ENCODE results near the gene TOB2.

Gene TOB2

DNA sequence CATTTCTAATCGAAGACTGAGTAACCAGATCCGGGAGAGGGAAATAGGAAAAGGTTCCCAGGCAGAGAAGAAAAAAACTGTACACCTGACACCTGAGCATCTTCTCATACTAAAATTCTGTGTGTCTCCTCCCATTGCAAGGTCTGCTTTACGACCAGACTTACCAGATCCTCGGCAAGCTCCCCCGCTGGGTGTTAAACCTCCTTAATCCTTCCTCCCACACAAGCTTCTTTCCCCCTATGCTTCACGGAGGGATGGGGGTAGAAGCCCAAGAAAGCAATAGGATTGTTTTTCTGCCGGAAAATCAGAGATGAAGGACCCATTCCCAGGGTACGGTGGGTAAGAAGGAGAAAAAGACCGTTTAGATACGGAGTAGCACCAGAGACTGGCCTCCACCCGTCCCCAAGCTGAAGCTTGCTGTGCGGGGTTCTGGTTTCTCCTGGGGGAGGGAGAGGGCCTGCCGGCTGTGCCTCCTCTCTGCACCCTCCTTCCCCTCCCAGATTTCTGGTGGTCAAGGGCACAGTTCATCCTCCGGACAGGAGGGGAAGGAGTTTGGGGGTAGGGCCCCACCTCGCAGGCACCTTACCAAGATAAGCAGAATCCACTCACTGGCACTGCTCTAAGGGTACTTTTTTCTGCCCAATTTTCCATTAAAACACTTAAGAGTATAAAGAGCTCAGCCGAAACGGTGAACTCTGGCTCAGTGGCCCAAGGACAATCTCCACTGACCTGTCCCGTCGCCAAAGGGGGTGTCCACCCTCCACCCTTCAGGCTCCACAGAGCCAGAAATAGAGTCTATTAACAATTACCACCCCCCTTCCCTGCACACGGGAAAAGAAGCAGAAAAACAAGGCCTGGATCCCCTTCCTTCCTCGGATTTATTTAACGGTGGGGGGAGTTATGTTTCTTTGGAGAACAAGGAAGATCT, 1.2 kb downstream of the TOB2 start (continued):
- TF ChIP-seq, protein P1, sequence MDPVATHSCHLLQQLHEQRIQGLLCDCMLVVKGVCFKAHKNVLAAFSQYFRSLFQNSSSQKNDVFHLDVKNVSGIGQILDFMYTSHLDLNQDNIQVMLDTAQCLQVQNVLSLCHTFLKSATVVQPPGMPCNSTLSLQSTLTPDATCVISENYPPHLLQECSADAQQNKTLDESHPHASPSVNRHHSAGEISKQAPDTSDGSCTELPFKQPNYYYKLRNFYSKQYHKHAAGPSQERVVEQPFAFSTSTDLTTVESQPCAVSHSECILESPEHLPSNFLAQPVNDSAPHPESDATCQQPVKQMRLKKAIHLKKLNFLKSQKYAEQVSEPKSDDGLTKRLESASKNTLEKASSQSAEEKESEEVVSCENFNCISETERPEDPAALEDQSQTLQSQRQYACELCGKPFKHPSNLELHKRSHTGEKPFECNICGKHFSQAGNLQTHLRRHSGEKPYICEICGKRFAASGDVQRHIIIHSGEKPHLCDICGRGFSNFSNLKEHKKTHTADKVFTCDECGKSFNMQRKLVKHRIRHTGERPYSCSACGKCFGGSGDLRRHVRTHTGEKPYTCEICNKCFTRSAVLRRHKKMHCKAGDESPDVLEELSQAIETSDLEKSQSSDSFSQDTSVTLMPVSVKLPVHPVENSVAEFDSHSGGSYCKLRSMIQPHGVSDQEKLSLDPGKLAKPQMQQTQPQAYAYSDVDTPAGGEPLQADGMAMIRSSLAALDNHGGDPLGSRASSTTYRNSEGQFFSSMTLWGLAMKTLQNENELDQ (tag by site-specific recombination; IDR thresholded peaks at IDR 0.05; ENCODE audit: low read depth): no peak
- TF ChIP-seq, protein P2, sequence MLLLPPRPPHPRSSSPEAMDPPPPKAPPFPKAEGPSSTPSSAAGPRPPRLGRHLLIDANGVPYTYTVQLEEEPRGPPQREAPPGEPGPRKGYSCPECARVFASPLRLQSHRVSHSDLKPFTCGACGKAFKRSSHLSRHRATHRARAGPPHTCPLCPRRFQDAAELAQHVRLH (tag by site-specific recombination; IDR thresholded peaks at IDR 0.05): no peak
- TF ChIP-seq, protein P3, sequence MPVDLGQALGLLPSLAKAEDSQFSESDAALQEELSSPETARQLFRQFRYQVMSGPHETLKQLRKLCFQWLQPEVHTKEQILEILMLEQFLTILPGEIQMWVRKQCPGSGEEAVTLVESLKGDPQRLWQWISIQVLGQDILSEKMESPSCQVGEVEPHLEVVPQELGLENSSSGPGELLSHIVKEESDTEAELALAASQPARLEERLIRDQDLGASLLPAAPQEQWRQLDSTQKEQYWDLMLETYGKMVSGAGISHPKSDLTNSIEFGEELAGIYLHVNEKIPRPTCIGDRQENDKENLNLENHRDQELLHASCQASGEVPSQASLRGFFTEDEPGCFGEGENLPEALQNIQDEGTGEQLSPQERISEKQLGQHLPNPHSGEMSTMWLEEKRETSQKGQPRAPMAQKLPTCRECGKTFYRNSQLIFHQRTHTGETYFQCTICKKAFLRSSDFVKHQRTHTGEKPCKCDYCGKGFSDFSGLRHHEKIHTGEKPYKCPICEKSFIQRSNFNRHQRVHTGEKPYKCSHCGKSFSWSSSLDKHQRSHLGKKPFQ (tag by site-specific recombination; IDR thresholded peaks at IDR 0.05): no peak
- TF ChIP-seq OSR2 (tag by site-specific recombination; IDR thresholded peaks at IDR 0.05) (peak; percentile 63; the same call in 1 of the 2 replicates), ZNF768 (tag by site-specific recombination; IDR thresholded peaks at IDR 0.05) (no peak), ZNF114 (tag by site-specific recombination; IDR thresholded peaks at IDR 0.05) (no peak), ZNF174 (tag by site-specific recombination; IDR thresholded peaks at IDR 0.05) (no peak), FEZF1 (tag by site-specific recombination; IDR thresholded peaks at IDR 0.05) (no peak), ZBTB48 (tag by site-specific recombination; IDR thresholded peaks at IDR 0.05) (no peak), MEIS1 (CRISPR knock-in tag; IDR thresholded peaks at IDR 0.05; ENCODE audit: borderline replicate concordance) (no peak), ZNF830 (tag by site-specific recombination; IDR thresholded peaks at IDR 0.05; ENCODE audit: low read depth) (no peak), ZNF157 (tag by site-specific recombination; IDR thresholded peaks at IDR 0.05) (no peak), ZNF571 (tag by site-specific recombination; IDR thresholded peaks at IDR 0.05) (no peak), TRIM28 (IDR thresholded peaks at IDR 0.05; ENCODE audit: borderline replicate concordance, low read length) (no peak), KLF8 (tag by site-specific recombination; IDR thresholded peaks at IDR 0.05) (no peak; the same call in 1 of the 2 replicates), TCF7L2 (IDR thresholded peaks at IDR 0.05; ENCODE audit: borderline replicate concordance, low read depth, low read length) (no peak), ZNF707 (tag by site-specific recombination; IDR thresholded peaks at IDR 0.05) (no peak)
- TF ChIP-seq, protein P4, sequence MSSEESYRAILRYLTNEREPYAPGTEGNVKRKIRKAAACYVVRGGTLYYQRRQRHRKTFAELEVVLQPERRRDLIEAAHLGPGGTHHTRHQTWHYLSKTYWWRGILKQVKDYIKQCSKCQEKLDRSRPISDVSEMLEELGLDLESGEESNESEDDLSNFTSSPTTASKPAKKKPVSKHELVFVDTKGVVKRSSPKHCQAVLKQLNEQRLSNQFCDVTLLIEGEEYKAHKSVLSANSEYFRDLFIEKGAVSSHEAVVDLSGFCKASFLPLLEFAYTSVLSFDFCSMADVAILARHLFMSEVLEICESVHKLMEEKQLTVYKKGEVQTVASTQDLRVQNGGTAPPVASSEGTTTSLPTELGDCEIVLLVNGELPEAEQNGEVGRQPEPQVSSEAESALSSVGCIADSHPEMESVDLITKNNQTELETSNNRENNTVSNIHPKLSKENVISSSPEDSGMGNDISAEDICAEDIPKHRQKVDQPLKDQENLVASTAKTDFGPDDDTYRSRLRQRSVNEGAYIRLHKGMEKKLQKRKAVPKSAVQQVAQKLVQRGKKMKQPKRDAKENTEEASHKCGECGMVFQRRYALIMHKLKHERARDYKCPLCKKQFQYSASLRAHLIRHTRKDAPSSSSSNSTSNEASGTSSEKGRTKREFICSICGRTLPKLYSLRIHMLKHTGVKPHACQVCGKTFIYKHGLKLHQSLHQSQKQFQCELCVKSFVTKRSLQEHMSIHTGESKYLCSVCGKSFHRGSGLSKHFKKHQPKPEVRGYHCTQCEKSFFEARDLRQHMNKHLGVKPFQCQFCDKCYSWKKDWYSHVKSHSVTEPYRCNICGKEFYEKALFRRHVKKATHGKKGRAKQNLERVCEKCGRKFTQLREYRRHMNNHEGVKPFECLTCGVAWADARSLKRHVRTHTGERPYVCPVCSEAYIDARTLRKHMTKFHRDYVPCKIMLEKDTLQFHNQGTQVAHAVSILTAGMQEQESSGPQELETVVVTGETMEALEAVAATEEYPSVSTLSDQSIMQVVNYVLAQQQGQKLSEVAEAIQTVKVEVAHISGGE (tag by site-specific recombination; conservative IDR thresholded peaks at IDR 0.05; ENCODE audit: low read depth): peak; percentile 28; the same call in 1 of the 2 replicates
- TF ChIP-seq, protein P5, sequence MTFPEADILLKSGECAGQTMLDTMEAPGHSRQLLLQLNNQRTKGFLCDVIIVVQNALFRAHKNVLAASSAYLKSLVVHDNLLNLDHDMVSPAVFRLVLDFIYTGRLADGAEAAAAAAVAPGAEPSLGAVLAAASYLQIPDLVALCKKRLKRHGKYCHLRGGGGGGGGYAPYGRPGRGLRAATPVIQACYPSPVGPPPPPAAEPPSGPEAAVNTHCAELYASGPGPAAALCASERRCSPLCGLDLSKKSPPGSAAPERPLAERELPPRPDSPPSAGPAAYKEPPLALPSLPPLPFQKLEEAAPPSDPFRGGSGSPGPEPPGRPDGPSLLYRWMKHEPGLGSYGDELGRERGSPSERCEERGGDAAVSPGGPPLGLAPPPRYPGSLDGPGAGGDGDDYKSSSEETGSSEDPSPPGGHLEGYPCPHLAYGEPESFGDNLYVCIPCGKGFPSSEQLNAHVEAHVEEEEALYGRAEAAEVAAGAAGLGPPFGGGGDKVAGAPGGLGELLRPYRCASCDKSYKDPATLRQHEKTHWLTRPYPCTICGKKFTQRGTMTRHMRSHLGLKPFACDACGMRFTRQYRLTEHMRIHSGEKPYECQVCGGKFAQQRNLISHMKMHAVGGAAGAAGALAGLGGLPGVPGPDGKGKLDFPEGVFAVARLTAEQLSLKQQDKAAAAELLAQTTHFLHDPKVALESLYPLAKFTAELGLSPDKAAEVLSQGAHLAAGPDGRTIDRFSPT (tag by site-specific recombination; IDR thresholded peaks at IDR 0.05): peak; percentile 10; the same call in 1 of the 2 replicates
- TF ChIP-seq, protein P6, sequence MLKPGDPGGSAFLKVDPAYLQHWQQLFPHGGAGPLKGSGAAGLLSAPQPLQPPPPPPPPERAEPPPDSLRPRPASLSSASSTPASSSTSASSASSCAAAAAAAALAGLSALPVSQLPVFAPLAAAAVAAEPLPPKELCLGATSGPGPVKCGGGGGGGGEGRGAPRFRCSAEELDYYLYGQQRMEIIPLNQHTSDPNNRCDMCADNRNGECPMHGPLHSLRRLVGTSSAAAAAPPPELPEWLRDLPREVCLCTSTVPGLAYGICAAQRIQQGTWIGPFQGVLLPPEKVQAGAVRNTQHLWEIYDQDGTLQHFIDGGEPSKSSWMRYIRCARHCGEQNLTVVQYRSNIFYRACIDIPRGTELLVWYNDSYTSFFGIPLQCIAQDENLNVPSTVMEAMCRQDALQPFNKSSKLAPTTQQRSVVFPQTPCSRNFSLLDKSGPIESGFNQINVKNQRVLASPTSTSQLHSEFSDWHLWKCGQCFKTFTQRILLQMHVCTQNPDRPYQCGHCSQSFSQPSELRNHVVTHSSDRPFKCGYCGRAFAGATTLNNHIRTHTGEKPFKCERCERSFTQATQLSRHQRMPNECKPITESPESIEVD (tag by site-specific recombination; IDR thresholded peaks at IDR 0.05): peak; percentile 54; the same call in 1 of the 2 replicates
- TF ChIP-seq, protein P7, sequence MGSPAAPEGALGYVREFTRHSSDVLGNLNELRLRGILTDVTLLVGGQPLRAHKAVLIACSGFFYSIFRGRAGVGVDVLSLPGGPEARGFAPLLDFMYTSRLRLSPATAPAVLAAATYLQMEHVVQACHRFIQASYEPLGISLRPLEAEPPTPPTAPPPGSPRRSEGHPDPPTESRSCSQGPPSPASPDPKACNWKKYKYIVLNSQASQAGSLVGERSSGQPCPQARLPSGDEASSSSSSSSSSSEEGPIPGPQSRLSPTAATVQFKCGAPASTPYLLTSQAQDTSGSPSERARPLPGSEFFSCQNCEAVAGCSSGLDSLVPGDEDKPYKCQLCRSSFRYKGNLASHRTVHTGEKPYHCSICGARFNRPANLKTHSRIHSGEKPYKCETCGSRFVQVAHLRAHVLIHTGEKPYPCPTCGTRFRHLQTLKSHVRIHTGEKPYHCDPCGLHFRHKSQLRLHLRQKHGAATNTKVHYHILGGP (tag by site-specific recombination; IDR thresholded peaks at IDR 0.05): no peak
- TF ChIP-seq, protein P8, sequence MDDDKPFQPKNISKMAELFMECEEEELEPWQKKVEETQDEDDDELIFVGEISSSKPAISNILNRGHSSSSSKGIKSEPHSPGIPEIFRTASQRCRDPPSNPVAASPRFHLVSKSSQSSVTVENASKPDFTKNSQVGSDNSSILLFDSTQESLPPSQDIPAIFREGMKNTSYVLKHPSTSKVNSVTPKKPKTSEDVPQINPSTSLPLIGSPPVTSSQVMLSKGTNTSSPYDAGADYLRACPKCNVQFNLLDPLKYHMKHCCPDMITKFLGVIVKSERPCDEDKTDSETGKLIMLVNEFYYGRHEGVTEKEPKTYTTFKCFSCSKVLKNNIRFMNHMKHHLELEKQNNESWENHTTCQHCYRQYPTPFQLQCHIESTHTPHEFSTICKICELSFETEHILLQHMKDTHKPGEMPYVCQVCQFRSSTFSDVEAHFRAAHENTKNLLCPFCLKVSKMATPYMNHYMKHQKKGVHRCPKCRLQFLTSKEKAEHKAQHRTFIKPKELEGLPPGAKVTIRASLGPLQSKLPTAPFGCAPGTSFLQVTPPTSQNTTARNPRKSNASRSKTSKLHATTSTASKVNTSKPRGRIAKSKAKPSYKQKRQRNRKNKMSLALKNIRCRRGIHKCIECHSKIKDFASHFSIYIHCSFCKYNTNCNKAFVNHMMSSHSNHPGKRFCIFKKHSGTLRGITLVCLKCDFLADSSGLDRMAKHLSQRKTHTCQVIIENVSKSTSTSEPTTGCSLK (tag by site-specific recombination; IDR thresholded peaks at IDR 0.05): no peak
